SK-N-SH treated with all-trans-retinoic acid at 6 μM for 48 hours (cell line): Measurements from ENCODE around the gene PHLDB1.

Experiments used
- ATAC-seq: fragments of 200-7000 bp; cut with Tn5 transposase; 3 replicates; pipeline ENCODE4 v1.9.1; 2020; ENCODE audit warnings: mild to moderate bottlenecking, moderate library complexity
- ARNTL ChIP-seq: fragments of 450-650 bp; formaldehyde crosslinking; IDR thresholded peaks from 2 replicates; pipeline ENCODE4 v1.5.0; 2020; ENCODE audit warnings: low read depth, mild to moderate bottlenecking, moderate library complexity, borderline replicate concordance
- BACH2 ChIP-seq: fragments of 250-450 bp; sonication (Bioruptor Pico); IDR thresholded peaks from 2 replicates; pipeline ENCODE4 v1.9.0; 2021; ENCODE audit warnings: mild to moderate bottlenecking, borderline replicate concordance
- CREB5 ChIP-seq: fragments of 250-450 bp; sonication (Bioruptor Pico); IDR thresholded peaks from 2 replicates; pipeline ENCODE4 v1.5.1; 2020; ENCODE audit warnings: low read depth, mild to moderate bottlenecking, moderate library complexity
- ESRRG ChIP-seq: fragments of 250-450 bp; sonication (Bioruptor Pico); IDR thresholded peaks from 2 replicates; pipeline ENCODE4 v1.6.1; 2021; ENCODE audit warnings: mild to moderate bottlenecking
- GLIS3 ChIP-seq: fragments of 250-450 bp; sonication (Bioruptor Pico); IDR thresholded peaks from 2 replicates; pipeline ENCODE4 v1.5.0; 2020; ENCODE audit warnings: mild to moderate bottlenecking, moderate library complexity
- ISL1 ChIP-seq: fragments of 250-450 bp; sonication (Bioruptor Pico); IDR thresholded peaks from 2 replicates; pipeline ENCODE4 v2.1.2; 2022; ENCODE audit warnings: mild to moderate bottlenecking, moderate library complexity
- OSR1 ChIP-seq: fragments of 250-450 bp; sonication (Bioruptor Pico); IDR thresholded peaks from 2 replicates; pipeline ENCODE4 v1.8.0; 2022; ENCODE audit warnings: moderate library complexity, mild to moderate bottlenecking, inconsistent platforms
- PPARA ChIP-seq: fragments of 250-450 bp; sonication (Bioruptor Pico); IDR thresholded peaks from 2 replicates; pipeline ENCODE4 v1.5.0; 2020; ENCODE audit warnings: mild to moderate bottlenecking, borderline replicate concordance
- RARB ChIP-seq: fragments of 250-450 bp; sonication (Bioruptor Pico); IDR thresholded peaks from 2 replicates; pipeline ENCODE4 v1.8.0; 2021; ENCODE audit warnings: mild to moderate bottlenecking, moderate library complexity
- SNAI2 ChIP-seq: fragments of 250-450 bp; sonication (Bioruptor Pico); IDR thresholded peaks from 2 replicates; pipeline ENCODE4 v1.5.0; 2020; ENCODE audit warnings: mild to moderate bottlenecking, moderate library complexity
- TCF4 ChIP-seq: fragments of 250-450 bp; sonication (Bioruptor Pico); IDR thresholded peaks from 2 replicates; pipeline ENCODE4 v1.8.0; 2021; ENCODE audit warnings: mild to moderate bottlenecking, moderate library complexity, borderline replicate concordance
- ZC3H10 ChIP-seq: fragments of 250-450 bp; sonication (Bioruptor Pico); IDR thresholded peaks from 2 replicates; pipeline ENCODE4 v1.5.1; 2021; ENCODE audit warnings: mild to moderate bottlenecking, moderate library complexity
- ZFP3 ChIP-seq: fragments of 250-450 bp; sonication (Bioruptor Pico); IDR thresholded peaks from 2 replicates; pipeline ENCODE4 v1.5.0; 2020; ENCODE audit warnings: mild to moderate bottlenecking, moderate library complexity
- ZFP30 ChIP-seq: fragments of 450-650 bp; formaldehyde crosslinking; IDR thresholded peaks from 2 replicates; pipeline ENCODE4 v1.5.0; 2022; ENCODE audit warnings: mild to moderate bottlenecking, moderate library complexity
- ZNF565 ChIP-seq: fragments of 450-650 bp; formaldehyde crosslinking; conservative IDR thresholded peaks from 2 replicates; pipeline ENCODE4 v1.5.0; 2020; ENCODE audit warnings: low read depth, mild to moderate bottlenecking, moderate library complexity
- ZNF8 ChIP-seq: fragments of 450-650 bp; formaldehyde crosslinking; IDR thresholded peaks from 2 replicates; pipeline ENCODE4 v1.5.0; 2020; ENCODE audit warnings: mild to moderate bottlenecking, moderate library complexity
- TF ChIP-seq, protein P1 (sequence below): fragments of 250-450 bp; sonication (Bioruptor Pico); IDR thresholded peaks from 2 replicates; pipeline ENCODE4 v1.5.1; 2021; ENCODE audit warnings: mild to moderate bottlenecking, moderate library complexity
- TF ChIP-seq, protein P2 (sequence below): fragments of 250-450 bp; sonication (Bioruptor Pico); IDR thresholded peaks from 2 replicates; pipeline ENCODE4 v1.5.0; 2020; ENCODE audit warnings: mild to moderate bottlenecking, moderate library complexity
- TF ChIP-seq, protein P3 (sequence below): fragments of 250-450 bp; sonication (Bioruptor Pico); IDR thresholded peaks from 2 replicates; pipeline ENCODE4 v1.8.0; 2021; ENCODE audit warnings: low read depth, mild to moderate bottlenecking, moderate library complexity, borderline replicate concordance

Gene PHLDB1

DNA sequence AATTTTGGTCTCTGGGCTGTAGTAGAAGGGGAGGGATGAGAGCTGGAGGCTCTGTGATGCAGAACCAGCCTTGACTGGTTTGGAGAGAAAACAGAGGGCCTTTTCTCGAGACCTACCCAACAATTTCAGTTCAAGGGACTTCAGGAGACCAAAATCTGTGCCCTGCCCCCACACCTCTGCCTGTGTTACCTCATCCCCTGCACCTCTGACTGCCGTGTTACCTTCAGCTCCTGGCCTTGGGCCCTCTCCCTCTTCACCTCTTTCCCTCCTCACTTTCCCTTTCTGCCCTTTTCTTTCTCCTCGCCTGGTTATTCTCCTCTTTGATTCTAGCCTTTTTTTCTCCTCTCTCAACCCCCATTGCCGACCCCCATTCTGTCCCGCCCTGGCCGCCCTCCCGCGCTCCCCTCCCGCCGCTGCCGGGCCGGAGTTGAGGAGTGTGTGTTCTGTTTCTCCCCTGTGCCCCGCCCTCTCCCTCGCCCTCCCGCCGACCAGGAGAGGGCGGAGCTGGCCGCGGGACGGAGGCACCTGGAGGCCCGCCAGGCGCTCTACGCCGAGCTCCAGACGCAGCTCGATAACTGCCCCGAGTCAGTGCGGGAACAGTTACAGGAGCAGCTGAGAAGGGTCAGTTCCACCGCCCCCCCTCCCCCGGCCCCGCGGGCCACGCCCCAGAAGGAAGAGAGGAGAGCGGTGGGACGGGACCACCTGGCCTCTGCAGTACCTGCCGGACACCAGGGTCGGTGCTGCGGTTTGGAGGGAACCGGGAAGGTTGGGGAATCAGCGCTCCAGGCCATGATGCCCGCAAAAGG lies 27.2 kb downstream of the PHLDB1 start:
- ATAC-seq = peak; percentile 3; the same call in 2 of the 3 replicates

GRCh38 chr11:118635237-118635591 lies 27.8 kb downstream of the PHLDB1 start:
- ATAC-seq = no peak
- TF ChIP-seq, protein P1, sequence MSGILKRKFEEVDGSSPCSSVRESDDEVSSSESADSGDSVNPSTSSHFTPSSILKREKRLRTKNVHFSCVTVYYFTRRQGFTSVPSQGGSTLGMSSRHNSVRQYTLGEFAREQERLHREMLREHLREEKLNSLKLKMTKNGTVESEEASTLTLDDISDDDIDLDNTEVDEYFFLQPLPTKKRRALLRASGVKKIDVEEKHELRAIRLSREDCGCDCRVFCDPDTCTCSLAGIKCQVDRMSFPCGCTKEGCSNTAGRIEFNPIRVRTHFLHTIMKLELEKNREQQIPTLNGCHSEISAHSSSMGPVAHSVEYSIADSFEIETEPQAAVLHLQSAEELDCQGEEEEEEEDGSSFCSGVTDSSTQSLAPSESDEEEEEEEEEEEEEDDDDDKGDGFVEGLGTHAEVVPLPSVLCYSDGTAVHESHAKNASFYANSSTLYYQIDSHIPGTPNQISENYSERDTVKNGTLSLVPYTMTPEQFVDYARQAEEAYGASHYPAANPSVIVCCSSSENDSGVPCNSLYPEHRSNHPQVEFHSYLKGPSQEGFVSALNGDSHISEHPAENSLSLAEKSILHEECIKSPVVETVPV (CRISPR knock-in tag) = no peak
- TF ChIP-seq ESRRG (CRISPR knock-in tag) (no peak), PPARA (CRISPR knock-in tag) (no peak), ZC3H10 (CRISPR knock-in tag) (no peak), ARNTL (CRISPR knock-in tag) (no peak), ZFP30 (CRISPR knock-in tag) (no peak), BACH2 (CRISPR knock-in tag) (no peak), CREB5 (CRISPR knock-in tag) (no peak), ISL1 (CRISPR knock-in tag) (no peak)
- TF ChIP-seq, protein P2, sequence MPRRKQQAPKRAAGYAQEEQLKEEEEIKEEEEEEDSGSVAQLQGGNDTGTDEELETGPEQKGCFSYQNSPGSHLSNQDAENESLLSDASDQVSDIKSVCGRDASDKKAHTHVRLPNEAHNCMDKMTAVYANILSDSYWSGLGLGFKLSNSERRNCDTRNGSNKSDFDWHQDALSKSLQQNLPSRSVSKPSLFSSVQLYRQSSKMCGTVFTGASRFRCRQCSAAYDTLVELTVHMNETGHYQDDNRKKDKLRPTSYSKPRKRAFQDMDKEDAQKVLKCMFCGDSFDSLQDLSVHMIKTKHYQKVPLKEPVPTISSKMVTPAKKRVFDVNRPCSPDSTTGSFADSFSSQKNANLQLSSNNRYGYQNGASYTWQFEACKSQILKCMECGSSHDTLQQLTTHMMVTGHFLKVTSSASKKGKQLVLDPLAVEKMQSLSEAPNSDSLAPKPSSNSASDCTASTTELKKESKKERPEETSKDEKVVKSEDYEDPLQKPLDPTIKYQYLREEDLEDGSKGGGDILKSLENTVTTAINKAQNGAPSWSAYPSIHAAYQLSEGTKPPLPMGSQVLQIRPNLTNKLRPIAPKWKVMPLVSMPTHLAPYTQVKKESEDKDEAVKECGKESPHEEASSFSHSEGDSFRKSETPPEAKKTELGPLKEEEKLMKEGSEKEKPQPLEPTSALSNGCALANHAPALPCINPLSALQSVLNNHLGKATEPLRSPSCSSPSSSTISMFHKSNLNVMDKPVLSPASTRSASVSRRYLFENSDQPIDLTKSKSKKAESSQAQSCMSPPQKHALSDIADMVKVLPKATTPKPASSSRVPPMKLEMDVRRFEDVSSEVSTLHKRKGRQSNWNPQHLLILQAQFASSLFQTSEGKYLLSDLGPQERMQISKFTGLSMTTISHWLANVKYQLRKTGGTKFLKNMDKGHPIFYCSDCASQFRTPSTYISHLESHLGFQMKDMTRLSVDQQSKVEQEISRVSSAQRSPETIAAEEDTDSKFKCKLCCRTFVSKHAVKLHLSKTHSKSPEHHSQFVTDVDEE (CRISPR knock-in tag) = no peak
- TF ChIP-seq, protein P3, sequence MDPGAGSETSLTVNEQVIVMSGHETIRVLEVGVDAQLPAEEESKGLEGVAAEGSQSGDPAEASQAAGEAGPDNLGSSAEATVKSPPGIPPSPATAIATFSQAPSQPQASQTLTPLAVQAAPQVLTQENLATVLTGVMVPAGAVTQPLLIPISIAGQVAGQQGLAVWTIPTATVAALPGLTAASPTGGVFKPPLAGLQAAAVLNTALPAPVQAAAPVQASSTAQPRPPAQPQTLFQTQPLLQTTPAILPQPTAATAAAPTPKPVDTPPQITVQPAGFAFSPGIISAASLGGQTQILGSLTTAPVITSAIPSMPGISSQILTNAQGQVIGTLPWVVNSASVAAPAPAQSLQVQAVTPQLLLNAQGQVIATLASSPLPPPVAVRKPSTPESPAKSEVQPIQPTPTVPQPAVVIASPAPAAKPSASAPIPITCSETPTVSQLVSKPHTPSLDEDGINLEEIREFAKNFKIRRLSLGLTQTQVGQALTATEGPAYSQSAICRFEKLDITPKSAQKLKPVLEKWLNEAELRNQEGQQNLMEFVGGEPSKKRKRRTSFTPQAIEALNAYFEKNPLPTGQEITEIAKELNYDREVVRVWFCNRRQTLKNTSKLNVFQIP = no peak

More for the DNA sequence above, 27.2 kb downstream of the PHLDB1 start:
- TF ChIP-seq ISL1 (CRISPR knock-in tag) (no peak), ARNTL (CRISPR knock-in tag) (no peak), SNAI2 (no peak), ESRRG (CRISPR knock-in tag) (no peak)

DNA sequence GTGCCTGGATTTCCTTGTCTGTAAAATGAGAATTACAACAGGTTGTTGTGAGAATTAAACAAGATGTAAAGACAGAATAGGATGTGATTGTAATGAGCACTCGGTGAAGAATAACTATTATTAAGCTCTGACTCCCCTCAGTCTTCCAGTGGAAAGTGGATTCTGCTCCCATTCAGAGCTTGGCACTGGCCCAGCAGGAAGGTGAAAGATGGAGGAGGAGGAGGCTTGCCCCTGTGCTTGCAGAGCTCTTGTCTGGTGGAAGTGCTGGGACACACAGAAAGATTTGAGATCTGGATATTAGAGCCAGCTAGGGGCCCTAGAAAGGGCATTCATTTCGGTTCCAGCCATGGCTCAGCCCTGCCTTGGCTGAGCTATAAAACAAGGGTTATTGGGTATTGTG lies 28.2 kb downstream of the PHLDB1 start:
- ATAC-seq = no peak
- no peak for TF ChIP-seq TCF4 (CRISPR knock-in tag)
- no peak for TF ChIP-seq CREB5 (CRISPR knock-in tag)
- TF ChIP-seq ZFP3 (CRISPR knock-in tag) = no peak
- no peak for TF ChIP-seq BACH2 (CRISPR knock-in tag)
- no peak for TF ChIP-seq ZNF565 (CRISPR knock-in tag)
- TF ChIP-seq, protein P3 = no peak
- TF ChIP-seq ZNF8 (CRISPR knock-in tag) = no peak
- TF ChIP-seq OSR1 (CRISPR knock-in tag) = no peak
- TF ChIP-seq, protein P1 (CRISPR knock-in tag) = no peak
- no peak for TF ChIP-seq GLIS3
- no peak for TF ChIP-seq ARNTL (CRISPR knock-in tag)
- no peak for TF ChIP-seq SNAI2
- TF ChIP-seq, protein P2 (CRISPR knock-in tag) = no peak
- TF ChIP-seq RARB (CRISPR knock-in tag) = no peak
- no peak for TF ChIP-seq ISL1 (CRISPR knock-in tag)
